HG03469 (cell line): ENCODE measurements around the gene RPS6KA2.
"Not testable (repeated sequence)": the region's sequence is repeated elsewhere in the genome, so short reads cannot be mapped to it uniquely, and the experiment has no call there.

Experiments
- ATAC-seq: cut with Tn5 transposase; IDR thresholded peaks from one replicate; pipeline ENCODE4 v1.9.1; 2021; ENCODE audit warnings: mild to moderate bottlenecking, moderate library complexity, moderate number of reproducible peaks; ENCODE audit not compliant: unreplicated experiment

The RPS6KA2 gene

DNA sequence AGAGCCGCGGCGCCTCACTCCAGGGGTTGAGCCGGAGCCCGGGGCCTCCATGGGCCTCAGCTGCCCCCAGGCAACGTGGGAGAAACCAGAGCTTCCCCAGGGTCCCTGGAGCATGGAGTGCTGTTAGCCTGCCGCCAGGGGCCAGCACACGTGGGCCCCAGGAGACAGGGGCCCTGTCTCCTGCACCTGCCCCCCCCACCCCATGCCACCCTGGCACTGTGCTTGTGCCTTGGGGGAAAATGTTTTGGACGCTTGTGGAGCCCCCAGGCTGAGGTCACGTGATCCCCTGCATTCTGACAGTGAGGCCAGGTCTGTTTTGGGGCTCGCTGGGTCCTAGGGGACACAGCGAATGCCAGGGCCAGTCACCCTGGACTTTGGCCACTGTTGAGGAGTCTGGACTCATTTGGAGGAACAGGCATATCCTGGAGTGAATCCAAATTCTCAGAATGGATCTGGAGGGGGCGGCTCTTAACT, 214.1 kb downstream of the RPS6KA2 start:
- ATAC-seq: no peak

DNA sequence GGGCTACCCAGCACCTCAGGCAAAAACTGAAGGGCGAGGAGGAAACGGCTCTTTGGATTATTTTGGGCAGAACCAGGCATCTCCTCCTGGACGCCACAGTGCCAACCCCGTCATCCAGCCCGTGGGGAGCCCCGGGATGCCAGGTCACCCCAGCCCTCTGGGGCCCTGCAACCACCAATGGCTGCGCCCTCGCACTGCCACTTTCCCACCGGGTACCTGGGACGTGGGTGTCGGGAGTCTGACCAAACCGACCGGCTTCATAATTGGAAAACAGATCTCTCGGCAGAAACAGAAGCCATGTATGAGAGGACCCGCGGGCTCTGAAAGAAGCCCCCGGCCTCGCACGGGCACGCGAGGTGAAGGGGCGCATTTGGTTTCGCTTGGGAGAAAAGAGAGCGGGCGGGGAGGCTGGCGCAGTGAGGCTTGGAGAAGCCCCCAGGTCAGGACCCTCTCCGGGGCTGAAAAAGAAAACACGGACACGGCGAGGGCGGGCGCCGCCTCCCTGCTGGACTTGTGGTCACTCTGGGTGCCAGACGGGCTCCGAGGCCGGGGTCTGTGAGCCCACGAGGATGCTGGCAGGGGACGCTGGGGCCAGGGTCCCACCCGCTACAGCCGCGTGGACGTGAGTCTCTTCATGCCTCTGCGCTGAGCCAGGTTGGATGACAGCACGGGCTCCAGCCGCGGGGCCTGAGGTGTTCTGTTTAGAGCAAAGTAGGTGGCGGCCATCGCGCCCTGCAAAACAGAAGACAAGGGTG, 214.7 kb downstream of the RPS6KA2 start:
- ATAC-seq: no peak

DNA sequence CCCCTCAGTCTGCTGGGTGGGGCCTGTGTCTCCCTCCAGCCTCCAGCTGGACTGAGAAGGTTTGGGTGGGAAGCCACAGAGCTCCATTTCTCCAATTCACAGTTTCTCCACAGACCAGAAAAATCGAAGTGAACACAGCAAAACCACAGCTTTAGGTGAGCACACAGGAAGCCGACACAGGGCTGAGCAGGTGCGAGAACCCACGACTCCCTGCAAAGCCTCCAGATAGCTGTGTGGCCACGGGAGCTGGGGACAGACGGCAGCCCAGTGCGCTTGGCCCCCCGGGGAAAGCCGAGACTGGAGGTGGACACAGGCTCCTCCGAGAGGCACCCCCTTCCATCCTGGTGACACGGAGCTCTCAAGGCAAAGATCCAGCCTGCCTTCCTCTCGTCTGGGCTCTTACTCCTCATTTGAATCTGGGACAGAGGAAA, 215.3 kb downstream of the RPS6KA2 start:
- ATAC-seq: no peak

DNA sequence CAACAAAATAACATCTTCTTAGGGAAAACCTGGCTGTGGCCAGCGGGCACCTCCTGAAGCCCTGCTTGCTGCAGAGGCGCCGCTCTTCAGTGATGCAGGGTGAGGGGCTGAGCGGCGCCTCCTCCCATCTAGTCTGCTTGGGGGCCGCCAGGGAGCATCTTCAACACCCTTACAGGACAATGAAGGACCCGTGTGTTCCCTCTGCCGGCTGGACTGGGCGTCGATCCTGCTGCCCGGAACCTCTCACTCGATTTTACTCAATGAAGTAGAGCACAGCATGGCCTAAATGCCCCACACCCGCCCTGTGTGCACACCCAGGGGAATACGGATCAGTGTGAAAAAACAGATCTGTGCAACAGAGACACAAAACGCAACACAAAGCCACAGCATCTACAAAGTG, 215.8 kb downstream of the RPS6KA2 start:
- ATAC-seq: no peak

DNA sequence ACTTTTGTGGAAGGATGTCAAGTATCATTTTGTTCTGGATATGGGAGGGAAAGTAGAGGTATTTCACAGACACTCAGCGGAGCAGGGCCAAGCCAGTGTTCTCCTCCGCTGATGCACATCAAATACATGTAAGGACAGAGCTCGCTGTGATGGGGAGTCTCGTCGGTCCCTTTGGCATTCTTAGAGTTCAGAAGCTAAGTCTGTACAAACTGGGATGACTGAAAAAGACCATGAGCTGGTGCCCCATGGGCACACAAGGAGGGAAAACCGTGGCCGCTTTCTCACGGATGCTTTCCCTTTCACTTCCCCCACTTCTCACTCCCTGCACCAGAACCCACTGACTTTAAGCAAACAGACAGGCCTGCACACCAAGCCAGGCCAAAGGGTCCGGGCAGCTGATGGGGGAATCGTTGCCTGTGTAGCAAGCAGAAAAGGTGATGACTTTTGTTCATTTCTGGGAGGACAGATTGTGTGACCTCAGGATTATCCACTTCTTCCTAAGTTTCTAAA, 216.6 kb downstream of the RPS6KA2 start:
- ATAC-seq: no peak

DNA sequence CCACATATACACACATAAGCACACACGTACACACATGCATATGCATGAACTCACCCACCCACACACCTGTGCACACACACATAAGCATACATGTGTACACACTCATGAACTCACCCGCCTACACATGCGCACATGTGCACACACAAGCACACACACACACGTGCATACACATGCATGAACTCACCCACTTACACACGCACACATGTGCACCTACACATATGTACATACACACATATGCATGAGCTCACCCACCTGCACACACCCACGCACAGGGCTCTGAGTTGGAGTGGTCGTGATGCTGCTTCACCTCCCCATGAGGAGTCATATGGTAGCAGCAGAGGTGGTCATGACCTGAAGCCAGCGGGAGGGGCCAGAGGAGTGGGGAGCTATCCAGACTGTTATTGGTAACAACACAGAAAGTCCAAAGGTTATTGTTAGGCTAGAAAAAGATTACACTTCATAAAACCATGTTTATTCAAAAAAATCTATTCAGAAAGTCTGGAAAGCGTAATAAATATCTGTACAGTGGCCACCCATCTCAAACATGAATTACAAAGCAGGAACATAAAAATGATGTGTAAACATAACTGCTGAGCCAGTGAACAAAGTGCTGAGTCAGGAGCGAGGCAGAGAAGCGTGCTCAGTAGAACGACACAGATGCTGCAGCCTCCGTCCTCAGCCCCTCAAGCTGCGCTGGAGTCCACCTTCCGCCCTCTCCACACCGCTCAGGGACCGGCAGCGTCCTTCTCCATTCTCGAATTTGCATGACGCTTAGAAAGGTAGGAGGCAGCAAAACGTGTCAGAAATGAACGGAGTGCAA, 217.9 kb downstream of the RPS6KA2 start:
- ATAC-seq: no peak

DNA sequence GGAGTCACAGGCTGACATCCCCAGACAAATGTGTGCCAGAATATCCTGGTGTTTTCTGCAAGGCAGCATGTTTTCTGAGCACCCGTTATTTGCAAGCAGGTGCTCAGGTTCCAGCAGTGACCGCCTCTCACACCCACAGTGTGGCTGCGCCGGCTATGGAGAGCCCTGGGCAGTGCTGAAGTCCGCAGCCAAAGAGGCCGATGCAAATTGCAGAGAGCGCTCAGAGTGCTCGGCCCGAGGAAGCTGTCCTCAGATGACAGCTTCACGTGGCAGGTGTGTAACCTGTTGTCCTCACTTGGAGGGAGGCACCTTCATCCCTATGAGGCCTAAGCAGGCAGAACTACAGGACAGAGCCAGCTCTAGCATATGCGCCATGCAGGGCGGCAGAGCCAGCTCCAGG, 220.9 kb downstream of the RPS6KA2 start:
- no peak for ATAC-seq

DNA sequence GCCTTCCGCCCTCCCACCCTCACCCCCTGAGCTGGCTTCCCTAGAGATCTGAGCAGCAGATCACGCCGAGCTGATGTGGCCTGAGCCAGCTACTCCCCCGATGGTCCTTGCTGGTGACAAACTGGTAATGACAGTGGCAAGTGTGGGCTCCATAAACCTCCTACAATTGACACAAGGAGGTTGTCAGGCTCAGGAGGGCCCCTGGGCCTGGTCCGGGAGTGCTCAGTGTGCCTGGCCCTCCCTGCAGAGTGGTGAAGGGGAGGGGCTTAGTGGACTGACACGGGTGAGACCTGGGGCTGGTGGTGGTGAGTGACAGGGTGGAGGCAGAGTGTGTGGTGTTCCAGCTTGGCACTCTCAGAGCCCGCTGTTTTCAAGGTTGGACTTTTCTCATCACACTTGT, 221.7 kb downstream of the RPS6KA2 start:
- ATAC-seq: no peak

DNA sequence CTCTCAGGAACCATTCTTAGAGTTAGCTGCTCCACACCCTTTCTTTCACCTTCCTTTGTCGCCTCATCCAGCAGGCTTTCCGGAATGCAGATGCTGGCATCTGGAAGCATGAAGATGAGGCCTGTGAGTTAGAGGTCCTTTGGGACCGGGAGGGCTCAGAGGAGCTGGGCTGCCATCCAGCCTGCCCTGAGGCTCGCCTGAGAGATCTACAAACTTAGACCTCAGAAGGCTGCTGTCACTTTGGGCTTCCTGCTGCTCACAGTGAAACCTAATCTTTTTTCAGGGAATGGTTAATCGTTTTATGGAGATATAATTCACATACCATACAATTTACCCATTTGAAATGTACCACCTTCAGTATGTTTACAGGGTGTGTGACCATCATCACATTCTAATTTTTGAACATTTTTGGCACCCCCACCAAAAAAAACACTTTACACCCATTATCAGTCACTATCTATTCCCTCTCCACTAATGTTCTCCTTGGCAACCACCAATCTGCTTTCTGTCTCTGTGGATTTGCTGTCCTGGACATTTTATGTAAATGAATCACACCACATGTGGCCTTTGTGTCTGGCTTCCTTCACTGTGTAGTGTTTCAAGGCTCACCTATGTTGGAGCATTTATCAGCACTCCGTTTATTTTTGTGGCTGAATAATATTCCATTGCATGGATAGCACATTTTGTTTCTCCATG, 224.3 kb downstream of the RPS6KA2 start:
- no peak for ATAC-seq

DNA sequence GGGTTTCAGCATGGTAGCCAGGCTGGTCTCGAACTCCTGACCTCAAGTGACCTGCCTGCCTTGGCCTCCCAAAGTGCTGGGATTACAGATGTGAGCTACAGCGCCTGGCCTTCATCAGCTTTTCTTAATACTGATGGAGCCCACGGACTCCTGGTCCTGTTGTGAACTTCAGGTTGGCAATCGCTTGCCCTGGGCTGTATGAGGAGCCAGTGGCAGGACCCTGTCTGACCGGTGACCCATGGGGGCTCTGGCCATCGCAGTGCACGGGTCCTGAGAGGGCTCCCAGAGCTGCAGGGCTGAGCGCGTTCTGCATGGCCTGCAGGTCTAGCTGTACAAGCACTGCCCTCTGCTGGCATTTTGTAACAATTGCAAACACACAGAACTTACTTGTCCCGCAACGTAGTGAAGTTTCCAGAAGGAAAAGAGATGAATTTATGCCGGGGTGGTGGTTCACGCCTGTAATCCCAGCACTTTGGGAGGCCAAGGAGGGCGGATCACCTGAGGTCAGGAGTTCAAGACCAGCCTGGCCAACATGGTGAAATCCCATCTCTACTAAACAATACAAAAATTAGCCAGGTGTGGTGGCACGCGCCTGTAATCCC, 226.3 kb downstream of the RPS6KA2 start:
- ATAC-seq: peak; percentile 65

DNA sequence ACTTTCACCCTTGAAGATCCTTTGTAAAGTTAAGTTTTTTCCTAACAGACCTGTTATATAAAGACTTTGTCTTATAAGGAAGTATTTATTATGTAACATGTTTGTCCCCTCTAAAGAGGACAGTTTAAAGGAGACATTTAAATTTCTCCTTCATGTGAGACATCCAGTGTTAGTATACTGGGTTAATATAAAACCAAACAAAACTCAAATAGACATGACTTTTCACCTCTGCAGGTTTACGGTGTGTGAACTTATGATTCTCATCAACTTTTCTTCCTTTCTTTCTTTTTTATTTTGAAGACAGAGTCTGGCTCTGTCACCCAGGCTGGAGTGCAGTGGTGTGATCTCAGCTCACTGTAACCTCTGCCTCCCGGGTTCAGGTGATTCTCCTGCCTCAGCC, 226.9 kb downstream of the RPS6KA2 start:
- no peak for ATAC-seq

DNA sequence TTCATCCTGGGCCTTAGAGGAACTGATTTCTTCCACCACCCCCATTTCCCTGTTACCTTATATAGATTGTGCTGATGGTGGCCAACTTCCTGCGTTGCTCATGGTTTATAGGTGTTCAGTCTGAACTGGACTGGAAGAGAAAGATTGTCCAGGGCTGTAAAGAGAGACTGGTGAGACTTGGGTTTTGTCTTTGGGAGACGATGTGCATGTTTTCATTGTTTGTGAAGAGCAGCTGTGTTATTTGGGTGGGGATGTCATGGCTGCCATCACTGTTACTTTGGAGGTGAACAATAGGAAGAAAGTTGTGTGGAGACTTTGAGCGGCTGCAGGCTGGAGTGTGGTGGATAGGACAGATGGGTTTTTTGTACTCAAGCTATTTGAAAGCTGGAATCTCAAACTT, 228.7 kb downstream of the RPS6KA2 start:
- no peak for ATAC-seq

DNA sequence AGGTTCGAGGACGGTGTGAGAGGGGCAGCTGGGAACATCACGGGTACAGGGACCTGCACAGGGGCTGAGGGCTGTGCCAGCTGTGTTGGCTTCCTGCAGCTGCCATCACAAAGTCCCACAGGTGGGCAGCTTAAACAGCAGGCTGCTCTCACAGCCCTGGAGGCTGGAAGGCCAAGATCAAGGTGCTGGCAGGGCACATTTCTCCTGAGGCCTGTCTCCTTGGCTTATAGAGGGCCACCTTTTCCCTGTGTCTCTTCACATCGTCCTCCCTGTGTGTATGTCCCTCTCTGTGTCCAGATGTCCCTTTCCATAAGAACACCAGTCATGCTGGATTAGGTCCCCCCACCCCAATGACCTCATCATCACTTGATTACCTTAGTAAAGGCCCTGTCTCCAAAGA, 229.2 kb downstream of the RPS6KA2 start:
- no peak for ATAC-seq

DNA sequence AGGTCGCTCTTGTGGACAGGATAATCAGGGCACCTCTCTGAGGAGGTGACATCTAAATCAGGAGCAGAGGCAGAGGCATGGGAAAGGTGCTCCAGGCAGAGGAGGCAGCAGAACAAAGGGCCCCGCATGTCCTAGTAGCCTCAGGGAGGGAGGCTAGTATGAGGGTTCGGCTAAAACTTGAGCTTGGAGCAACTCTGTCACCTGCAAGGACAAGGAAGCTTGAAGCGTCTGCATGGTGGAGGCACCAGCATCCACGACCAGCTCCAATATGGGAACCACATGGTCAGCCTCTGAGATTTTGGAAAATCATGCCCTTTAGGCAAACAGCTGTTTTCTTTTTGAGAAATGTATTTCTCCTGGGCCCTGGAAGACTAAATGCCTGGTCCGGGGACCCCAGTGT, 231.3 kb downstream of the RPS6KA2 start:
- ATAC-seq: no peak

DNA sequence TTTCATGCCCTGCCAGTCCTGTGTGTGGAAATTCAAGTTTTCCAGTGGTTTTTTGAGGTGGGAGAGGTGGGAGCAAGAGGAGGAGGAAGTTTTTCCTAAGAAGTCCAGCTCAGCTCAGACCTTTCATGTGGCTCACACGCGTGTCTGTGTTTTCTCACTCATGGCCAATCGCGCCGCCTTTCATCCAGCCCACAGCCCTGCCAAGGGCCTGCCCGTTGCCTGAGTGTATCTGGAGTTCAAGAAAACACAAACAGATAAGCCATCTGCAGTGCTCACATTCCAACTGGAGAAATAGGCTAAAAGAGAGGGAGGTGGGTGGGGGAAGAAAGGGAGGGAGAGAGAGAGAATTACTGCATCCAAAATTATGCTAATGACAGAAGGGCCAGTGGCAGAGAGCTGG, 231.7 kb downstream of the RPS6KA2 start:
- ATAC-seq: no peak

DNA sequence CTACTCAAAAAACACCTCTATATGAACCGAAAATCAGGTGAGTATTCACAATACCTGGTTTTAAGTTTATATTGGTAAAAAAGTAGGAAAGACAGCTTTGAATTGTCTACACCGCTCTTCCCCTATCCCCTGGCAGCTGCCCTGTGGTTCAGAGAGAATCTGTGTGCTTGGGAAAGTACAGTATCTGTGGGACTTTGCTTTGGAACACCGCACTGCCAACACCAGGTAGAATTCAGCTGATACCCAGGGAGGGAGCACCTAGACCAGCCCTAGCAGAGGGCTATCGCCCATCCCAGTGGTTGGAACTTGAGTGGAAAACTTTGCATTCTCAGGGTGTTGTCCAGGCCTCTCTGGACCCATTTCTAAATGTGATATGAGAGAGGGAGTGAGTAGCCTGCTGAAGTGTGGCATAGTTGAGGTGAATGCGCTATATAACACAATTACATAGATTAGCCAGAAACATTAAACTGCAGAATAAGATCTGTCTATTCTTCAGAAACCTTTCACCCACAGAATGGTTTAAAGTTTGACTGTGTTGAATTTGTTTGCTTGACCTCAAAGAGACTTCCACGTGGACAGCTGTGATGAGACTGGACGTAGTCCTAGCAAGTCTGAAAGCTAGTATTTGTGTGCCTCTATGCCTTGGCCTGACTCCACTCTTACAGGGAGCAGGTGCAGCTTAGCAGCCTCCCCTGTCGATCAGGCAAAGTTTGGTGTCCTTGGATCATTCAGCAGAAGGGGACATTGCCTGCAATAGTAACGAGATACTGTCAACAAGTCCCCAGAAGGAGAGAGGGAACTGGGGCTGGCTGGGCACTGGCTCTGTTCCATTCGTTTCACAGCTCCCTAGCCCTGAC, 232.8 kb downstream of the RPS6KA2 start:
- no peak for ATAC-seq

DNA sequence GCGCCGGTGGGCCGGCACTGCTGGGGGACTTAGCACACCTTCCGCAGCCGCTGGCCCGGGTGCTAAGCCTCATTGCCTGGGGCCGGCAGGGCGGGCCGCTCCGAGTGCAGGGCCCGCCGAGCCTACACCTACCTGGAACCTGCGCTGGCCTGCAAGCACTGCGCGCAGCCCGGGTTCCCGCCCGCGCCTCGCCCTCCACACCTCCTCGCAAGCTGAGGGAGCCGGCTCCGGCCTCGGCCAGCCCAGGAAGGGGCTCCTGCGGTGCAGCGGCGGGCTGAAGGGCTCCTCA, 233.6 kb downstream of the RPS6KA2 start:
- ATAC-seq: no peak

DNA sequence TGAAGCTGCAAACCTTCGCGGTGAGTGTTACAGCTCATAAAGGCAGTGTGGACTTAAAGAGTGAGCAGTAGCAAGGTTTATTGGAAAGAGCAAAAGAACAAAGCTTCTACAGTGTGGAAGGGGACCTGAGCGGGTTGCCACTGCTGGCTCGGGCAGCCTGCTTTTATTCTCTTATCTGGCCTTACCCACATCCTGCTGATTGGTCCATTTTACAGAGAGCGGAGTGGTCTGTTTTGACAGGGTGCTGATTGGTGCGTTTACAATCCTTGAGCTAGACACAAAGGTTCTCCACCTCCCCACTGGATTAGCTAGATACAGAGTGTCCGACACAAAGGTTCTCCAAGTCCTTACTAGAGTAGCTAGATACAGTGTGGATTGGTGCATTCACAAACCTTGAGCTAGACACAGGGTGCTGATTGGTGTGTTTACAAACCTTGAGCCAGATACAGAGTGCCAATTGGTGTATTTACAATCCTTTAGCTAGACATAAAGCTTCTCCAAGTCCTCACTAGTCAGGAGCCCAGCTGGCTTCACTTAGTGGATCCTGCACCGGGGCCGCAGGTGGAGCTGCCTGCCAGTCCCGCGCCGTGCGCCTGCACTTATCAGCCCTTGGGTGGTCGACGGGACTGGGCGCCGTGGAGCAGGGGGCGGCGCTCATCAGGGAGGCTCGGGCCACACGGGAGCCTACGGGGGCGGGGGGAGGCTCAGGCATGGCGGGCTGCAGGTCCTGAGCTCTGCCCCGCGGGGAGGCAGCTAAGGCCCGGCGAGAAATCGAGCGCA, 234.1 kb downstream of the RPS6KA2 start:
- ATAC-seq: not testable (repeated sequence)

DNA sequence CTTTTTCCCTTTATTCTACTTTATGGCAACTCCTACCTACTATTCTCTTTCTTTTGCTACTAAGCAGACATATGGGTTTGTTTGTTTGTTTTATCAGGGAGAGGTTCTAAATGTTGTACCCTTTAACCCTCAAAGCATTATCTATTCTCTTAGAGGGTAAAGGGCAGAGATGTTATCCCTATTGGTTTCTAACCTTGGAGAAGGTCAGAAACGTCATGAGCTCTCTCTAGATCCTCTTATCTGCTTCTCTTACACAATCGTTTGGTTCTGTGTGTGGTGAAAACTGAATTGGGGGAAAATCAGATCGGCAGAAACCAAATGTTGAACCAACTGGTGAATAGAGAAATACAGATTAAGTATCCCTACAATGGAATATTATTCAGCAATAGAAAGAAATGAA, 237.9 kb downstream of the RPS6KA2 start:
- ATAC-seq: no peak
